ENCODE data around the gene TET1.
A peak's percentile ranks its signal among the peaks of the same experiment; 100 is the strongest.
"Not testable (repeated sequence)": the region's sequence is repeated elsewhere in the genome, so short reads cannot be mapped to it uniquely, and the experiment has no call there.

Gene TET1

GRCh38 chr10:68560186-68560942 lies at the start of gene TET1:
TSS of gene TET1 (plus strand) at chr10:68560337. CDS start at chr10:68572339, 12,002 bp downstream.
- Mint-ChIP-seq H3K4me3 (peak within 1 kb of the TSS; percentile 64), H3K9me3 (no peaks in the 10 kb centered on the region), H3K4me1 (peaks cover 16% of the 10 kb centered on the region), H3K27me3 (peaks cover 61% of the 10 kb centered on the region), H3K27ac (no peak within 1 kb of the TSS), H3K36me3 (ENCODE audit: low read depth) (no peaks in the 10 kb centered on the region)
- peak; percentile 27 for ATAC-seq
- peak; percentile 25 for DNase-seq

DNA sequence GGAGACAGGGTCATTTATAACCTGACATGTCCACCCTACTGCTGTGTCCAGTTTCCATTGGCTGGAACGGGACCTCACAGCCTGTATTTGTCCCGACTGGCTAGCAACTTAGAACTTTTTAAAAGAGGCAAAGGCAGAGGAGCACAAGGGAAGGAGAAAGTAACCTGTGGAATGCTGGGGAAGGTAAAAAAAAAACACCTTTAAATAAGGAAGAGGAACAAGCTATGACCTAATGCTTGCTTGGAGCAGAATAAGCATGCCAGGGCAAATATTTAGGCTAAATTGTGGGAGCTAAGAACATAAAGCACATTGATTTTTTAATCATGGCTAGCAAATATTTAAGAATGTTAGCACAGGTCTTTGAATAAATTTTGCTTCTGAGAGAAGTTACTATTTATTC lies 43.9 kb upstream of the TET1 start:
- not testable (repeated sequence) for ATAC-seq; H3K4me3 Mint-ChIP-seq; DNase-seq; H3K27me3 Mint-ChIP-seq; H3K4me1 Mint-ChIP-seq; H3K36me3 Mint-ChIP-seq (ENCODE audit: low read depth); H3K9me3 Mint-ChIP-seq
- peak overlapping the region; percentile 19 for H3K27ac Mint-ChIP-seq

GRCh38 chr10:68516766-68517165 lies 43.4 kb upstream of the TET1 start:
- Mint-ChIP-seq H3K27me3 (no peaks in the 10 kb centered on the region), H3K4me3 (no peak overlapping the region), H3K4me1 (peaks cover 8% of the 10 kb centered on the region), H3K36me3 (ENCODE audit: low read depth) (peaks cover 4% of the 10 kb centered on the region), H3K9me3 (no peaks in the 10 kb centered on the region), H3K27ac (peak overlapping the region; percentile 77)
- peak; percentile 46 for ATAC-seq
- no peak for DNase-seq

DNA sequence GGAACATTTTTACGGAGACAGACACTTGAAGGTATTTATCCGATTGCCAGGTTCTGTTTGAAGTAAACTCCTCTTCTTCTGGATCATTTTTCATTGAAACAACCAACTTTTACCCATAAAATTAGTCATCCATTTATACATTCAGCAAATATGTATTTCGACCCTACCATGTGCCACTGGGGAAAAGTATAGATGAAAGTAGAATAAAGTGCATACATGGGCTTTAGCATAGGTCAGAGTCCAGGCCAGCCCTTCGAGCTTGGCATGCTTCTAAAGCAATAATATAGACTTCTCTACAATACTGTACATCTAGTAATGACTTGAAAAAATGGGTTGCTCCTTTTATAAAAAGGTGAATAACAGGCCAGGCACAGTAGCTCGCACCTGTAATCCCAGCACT lies 42.9 kb upstream of the TET1 start:
- Mint-ChIP-seq H3K9me3 (no peaks in the 10 kb centered on the region), H3K4me3 (no peak overlapping the region), H3K27ac (peak overlapping the region; percentile 77), H3K36me3 (ENCODE audit: low read depth) (peaks cover 6% of the 10 kb centered on the region), H3K4me1 (peaks cover 8% of the 10 kb centered on the region), H3K27me3 (no peaks in the 10 kb centered on the region)
- ATAC-seq (no peak), DNase-seq (no peak)

DNA sequence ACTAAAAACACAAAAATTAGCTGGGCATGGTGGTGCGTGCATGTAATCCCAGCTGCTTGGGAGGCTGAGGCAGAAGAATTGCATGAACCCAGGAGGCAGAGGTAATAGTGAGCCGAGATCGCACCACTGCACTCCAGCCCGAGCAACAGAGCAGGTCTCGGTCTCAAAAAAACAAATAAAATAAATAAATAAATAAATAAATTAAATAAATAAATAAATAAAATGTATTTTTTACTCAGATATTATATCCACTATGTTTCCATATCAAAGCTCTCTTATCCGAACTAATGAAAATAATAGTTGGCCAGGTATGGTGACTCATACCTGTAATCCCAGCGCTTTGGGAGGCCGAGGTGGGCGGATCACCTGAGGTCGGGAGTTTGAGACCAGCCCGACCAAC lies 41.5 kb upstream of the TET1 start:
- not testable (repeated sequence) for H3K4me3 Mint-ChIP-seq; ATAC-seq; H3K4me1 Mint-ChIP-seq; H3K27me3 Mint-ChIP-seq; H3K27ac Mint-ChIP-seq; H3K9me3 Mint-ChIP-seq; H3K36me3 Mint-ChIP-seq (ENCODE audit: low read depth); DNase-seq

DNA sequence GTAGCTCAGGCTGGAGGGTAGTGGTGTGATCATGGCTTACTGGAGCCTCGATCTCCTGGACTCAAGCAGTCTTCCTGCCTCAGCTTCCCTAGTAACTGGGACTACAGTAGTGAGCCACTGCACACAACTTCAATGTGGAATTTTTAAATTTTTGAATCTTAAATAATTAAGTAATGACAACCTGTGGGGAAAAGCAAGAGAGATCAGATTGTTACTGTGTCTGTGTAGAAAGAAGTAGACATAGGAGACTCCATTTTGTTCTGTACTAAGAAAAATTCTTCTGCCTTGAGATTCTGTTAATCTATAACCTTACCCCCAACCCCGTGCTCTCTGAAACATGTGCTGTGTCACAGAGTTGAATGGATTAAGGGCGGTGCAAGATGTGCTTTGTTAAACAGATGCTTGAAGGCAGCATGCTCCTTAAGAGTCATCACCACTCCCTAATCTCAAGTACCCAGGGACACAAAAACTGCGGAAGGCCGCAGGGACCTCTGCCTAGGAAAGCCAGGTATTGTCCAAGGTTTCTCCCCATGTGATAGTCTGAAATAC lies 34.6 kb upstream of the TET1 start:
- not testable (repeated sequence) for H3K9me3 Mint-ChIP-seq; H3K27me3 Mint-ChIP-seq; DNase-seq; ATAC-seq; H3K4me1 Mint-ChIP-seq; H3K36me3 Mint-ChIP-seq (ENCODE audit: low read depth); H3K4me3 Mint-ChIP-seq; H3K27ac Mint-ChIP-seq

GRCh38 chr10:68526634-68527307 lies 33.4 kb upstream of the TET1 start:
- DNase-seq: no peak
- Mint-ChIP-seq H3K27ac (peak overlapping the region; percentile 61), H3K9me3 (no peaks in the 10 kb centered on the region), H3K27me3 (no peaks in the 10 kb centered on the region), H3K4me1 (peaks cover 4% of the 10 kb centered on the region), H3K36me3 (ENCODE audit: low read depth) (peaks cover 3% of the 10 kb centered on the region), H3K4me3 (peak overlapping the region; percentile 81)
- ATAC-seq: no peak

- no peak overlapping the region for H3K4me3 Mint-ChIP-seq
- no peak overlapping the region for H3K27ac Mint-ChIP-seq
- ATAC-seq (no peak), DNase-seq (no peak)
- no peaks in the 10 kb centered on the region for H3K9me3 Mint-ChIP-seq
- H3K36me3 Mint-ChIP-seq (ENCODE audit: low read depth): no peaks in the 10 kb centered on the region
- H3K27me3 Mint-ChIP-seq: no peaks in the 10 kb centered on the region
- H3K4me1 Mint-ChIP-seq: no peaks in the 10 kb centered on the region
Observed at GRCh38 chr10:68536973-68537372, 23.2 kb upstream of the TET1 start.

- ATAC-seq (no peak), DNase-seq (no peak)
- Mint-ChIP-seq H3K36me3 (ENCODE audit: low read depth) (no peaks in the 10 kb centered on the region), H3K4me1 (no peaks in the 10 kb centered on the region), H3K27me3 (no peaks in the 10 kb centered on the region), H3K9me3 (no peaks in the 10 kb centered on the region), H3K4me3 (no peak overlapping the region), H3K27ac (no peak overlapping the region)
Observed at GRCh38 chr10:68537796-68538195, 22.3 kb upstream of the TET1 start.

DNA sequence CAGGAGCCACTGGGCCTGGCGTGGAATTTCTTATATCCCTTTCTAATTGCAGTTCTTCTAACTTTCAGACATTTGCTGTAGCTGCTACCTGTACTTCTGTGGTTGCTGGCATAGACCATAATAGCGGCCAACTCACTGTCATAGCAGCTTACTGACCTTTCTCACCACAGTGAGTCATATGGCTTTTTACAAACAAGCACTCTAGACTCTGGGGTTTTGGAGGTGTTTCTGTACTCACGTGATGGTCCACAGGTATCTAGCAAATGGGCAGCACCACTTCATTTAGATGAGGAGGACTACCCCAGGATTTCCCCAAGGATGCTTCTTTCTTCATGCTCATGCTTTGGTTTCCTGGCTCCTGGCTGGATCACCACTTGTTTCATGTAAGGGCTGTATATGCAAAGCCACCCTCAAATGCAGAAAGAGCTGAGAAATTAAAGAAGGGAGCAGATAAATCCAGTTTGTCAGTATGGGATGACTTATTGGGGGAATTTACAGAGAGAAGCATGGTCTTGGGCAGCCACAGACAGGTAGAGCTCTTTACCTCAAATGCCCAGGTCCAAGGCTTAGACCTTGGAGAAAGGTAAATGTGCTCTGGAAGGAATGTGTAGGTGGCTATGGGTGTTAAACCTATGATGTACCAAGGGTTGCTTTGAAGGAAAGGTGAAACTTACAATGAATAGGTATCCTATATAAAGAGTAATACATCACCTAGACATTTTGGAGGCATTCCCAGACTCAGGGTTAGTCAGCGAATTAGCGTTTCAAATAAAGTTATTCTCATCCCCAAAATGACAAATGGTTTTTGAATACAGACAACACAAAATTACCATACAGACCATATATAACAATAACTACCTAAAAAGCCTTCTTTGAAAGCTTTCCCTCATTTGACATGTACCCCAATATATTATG lies 16.9 kb upstream of the TET1 start:
- ATAC-seq (peak; percentile 84), DNase-seq (no peak)
- Mint-ChIP-seq H3K4me1 (peaks cover 2% of the 10 kb centered on the region), H3K27me3 (no peaks in the 10 kb centered on the region), H3K27ac (no peak overlapping the region), H3K36me3 (ENCODE audit: low read depth) (no peaks in the 10 kb centered on the region), H3K4me3 (no peak overlapping the region), H3K9me3 (no peaks in the 10 kb centered on the region)

DNA sequence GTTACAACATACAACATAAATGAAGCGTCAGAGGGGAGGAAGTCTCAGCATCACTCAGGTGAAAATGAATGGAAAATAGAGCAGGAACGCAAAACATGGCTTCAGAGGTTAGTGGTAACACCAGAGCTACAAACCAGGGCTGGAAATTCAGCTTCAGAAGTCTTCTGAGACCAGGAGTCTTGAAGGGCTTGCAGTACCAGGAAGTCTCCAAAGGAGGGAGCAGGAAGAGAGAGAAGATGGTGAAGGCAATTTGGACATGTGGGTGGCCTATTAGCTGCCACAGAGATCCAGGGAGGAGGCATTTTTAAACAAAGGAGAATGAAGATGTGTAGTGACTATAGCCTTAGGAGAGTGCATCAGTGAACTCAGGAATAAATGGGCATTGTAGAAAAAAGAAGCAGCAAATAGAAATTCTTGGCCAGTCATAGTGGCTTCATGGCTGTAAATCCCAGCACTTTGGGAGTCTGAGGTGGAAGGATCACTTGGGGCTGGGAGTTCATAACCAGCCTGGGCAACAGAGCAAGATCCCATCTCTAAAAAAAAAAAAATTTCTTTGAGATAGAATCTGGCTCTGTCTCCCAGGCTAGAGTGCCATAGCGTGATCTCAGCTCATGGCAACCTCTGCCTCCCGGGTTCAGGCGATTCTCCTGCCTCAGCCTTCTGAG lies 9.3 kb upstream of the TET1 start:
- Mint-ChIP-seq H3K4me3 (no peak overlapping the region), H3K36me3 (ENCODE audit: low read depth) (no peaks in the 10 kb centered on the region), H3K4me1 (no peaks in the 10 kb centered on the region), H3K27me3 (peaks cover 2% of the 10 kb centered on the region), H3K9me3 (no peaks in the 10 kb centered on the region), H3K27ac (no peak overlapping the region)
- peak; percentile 34 for DNase-seq
- ATAC-seq: peak; percentile 75

- Mint-ChIP-seq H3K4me3 (no peak overlapping the region), H3K9me3 (no peaks in the 10 kb centered on the region), H3K27me3 (peaks cover 6% of the 10 kb centered on the region), H3K27ac (no peak overlapping the region), H3K36me3 (ENCODE audit: low read depth) (no peaks in the 10 kb centered on the region), H3K4me1 (no peaks in the 10 kb centered on the region)
- DNase-seq: no peak
- ATAC-seq: no peak
Observed at GRCh38 chr10:68553138-68553537, 7.0 kb upstream of the TET1 start.

DNA sequence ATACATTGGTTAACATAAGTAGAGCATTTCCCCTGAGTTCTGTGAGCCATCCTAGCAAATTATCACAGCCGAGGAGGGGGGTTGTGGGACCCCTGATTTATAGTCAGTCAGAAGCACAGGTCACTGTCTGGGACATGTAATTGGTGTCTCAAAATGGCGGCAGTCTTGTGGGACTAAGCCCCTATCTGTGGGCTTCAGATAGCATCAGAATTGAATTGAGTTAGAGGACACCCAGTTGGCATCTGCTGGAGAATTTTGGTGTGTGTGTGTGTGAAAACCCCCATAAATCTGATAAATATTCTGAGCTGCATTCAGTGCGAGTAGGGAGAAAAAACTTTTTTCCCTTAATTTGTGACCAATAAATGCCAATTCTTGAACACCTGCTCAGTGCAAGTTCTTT lies 6.5 kb upstream of the TET1 start:
- DNase-seq (no peak), ATAC-seq (no peak)
- Mint-ChIP-seq H3K27me3 (peaks cover 11% of the 10 kb centered on the region), H3K4me1 (no peaks in the 10 kb centered on the region), H3K4me3 (no peak overlapping the region), H3K27ac (no peak overlapping the region), H3K9me3 (no peaks in the 10 kb centered on the region), H3K36me3 (ENCODE audit: low read depth) (no peaks in the 10 kb centered on the region)

DNA sequence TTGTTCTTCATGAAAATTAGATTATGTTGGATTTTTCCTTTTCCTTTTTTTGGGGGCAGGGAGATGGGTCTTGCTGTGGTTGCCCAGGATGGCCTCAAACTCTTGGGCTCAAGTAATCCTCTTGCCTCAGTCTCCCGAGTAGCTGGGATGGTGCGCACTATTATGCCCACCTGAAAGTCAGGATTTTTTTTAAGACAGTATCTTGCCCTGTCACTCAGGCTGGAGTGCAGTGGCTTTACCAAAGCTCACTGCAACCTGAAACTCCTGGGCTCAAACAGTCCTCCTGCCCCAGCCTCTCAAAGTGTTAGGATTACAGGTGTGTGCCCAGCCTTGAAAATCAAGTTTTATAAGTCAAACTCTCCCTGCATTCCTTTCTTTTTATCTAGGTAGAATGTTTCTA lies 1.7 kb upstream of the TET1 start:
- Mint-ChIP-seq H3K27me3 (peaks cover 44% of the 10 kb centered on the region), H3K4me3 (no peak overlapping the region), H3K27ac (no peak overlapping the region), H3K4me1 (peaks cover 16% of the 10 kb centered on the region), H3K36me3 (ENCODE audit: low read depth) (no peaks in the 10 kb centered on the region), H3K9me3 (no peaks in the 10 kb centered on the region)
- no peak for DNase-seq
- ATAC-seq: no peak
